Stomach (tissue), 9 donors: Measurements from ENCODE around the gene DPF3. TPM values are rescaled to one million over a fixed set of nuclear protein-coding genes. Genes with fewer than 3 reads are reported as not detected.
"Not testable (repeated sequence)": the region's sequence is repeated elsewhere in the genome, so short reads cannot be mapped to it uniquely, and the experiment has no call there.

Experiments
- DNase-seq, 2 donors: peaks; one replicate each; pipeline versions ENCODE4 v3.0.0 to v3.0.0-alpha.2; 2013 to 2019
- H3K27ac ChIP-seq, 5 donors: fragments of 200-600 bp in 4 of 5; sonication (generic) in 4 of 5; one replicate each; pipeline ENCODE4 v1.5.1; 2013 to 2019; ENCODE audit warnings: mild to moderate bottlenecking in 1 of 5, moderate library complexity in 1 of 5
- H3K27me3 ChIP-seq, 3 donors: fragments of 200-600 bp; sonication (generic); one replicate each; pipeline ENCODE4 v1.5.1; 2017 to 2019; ENCODE audit warnings: mixed run types in 1 of 3
- H3K36me3 ChIP-seq, 4 donors: fragments of 200-600 bp; sonication (generic); 1 replicate in 3 of 4; 2 replicates in 1 of 4; pipeline ENCODE4 v1.5.1; 2016 to 2019
- H3K4me1 ChIP-seq, 4 donors: fragments of 200-600 bp; sonication (generic); one replicate each; pipeline ENCODE4 v1.5.1; 2016 to 2019
- H3K4me3 ChIP-seq, 4 donors: fragments of 200-600 bp; sonication (generic) in 3 of 4; one replicate each; pipeline ENCODE4 v1.5.1; 2016 to 2019; ENCODE audit warnings: mild to moderate bottlenecking in 1 of 4
- H3K9me3 ChIP-seq, 4 donors: fragments of 200-600 bp; sonication (generic); one replicate each; pipeline ENCODE4 v1.5.1; 2016 to 2019
- EP300 ChIP-seq: sonication (generic); formaldehyde crosslinking; IDR thresholded peaks from one replicate; pipeline ENCODE4 v1.6.1; 2017; ENCODE audit warnings: antibody characterized with exemption
- POLR2A ChIP-seq, 4 donors: fragments of 450-650 bp; IDR thresholded peaks; one replicate each; pipeline ENCODE4 v1.6.1; 2016; ENCODE audit warnings: antibody characterized with exemption in 4 of 4, control low read depth in 2 of 4, mild to moderate bottlenecking in 1 of 4, moderate library complexity in 1 of 4
- POLR2AphosphoS5 ChIP-seq, 3 donors: sonication (generic); formaldehyde crosslinking; IDR thresholded peaks; one replicate each; pipeline ENCODE4 v1.6.1; 2016; ENCODE audit warnings: antibody characterized with exemption in 3 of 3
- WGBS, 5 donors: extraction: QIAGEN DNeasy Blood & Tissue Kit in 3 of 5; methylation state at CpG; one replicate each; pipeline versions ENCODE4 v1.1.5 to v1.1.7; 2013 to 2018; 5-methylcytosine and 5-hydroxymethylcytosine counted together
- intact Hi-C: fragments of 100-400 bp; cut with DNase I; formaldehyde crosslinking; loops from one replicate; pipeline ENCODE4 v1.15.1; 2023; ENCODE audit warnings: low total_unique reads
- polyA plus RNA-seq, 3 donors: library from polyadenylated mRNA; stranded (reverse); fragments of 200-250 nt; gene quantifications; one replicate each; pipeline ENCODE4 v1.2.3, GENCODE V29; 2013
- total RNA-seq, 5 donors: library from RNA; depleted of rRNA; stranded (reverse); fragments of >200 nt; gene quantifications; one replicate each; pipeline versions ENCODE4 v1.1.0 to v1.2.3, GENCODE V29; 2014 to 2016
- TF ChIP-seq, protein P1 (sequence below), 7 experiments: fragments of 450-650 bp in 4 of 7; fragments of 200-600 bp in 3 of 7; sonication (generic) in 3 of 7; IDR thresholded peaks; one replicate each; pipeline ENCODE4 v1.5.1; 2016 to 2019; ENCODE audit warnings: antibody characterized with exemption in 7 of 7, control low read depth in 2 of 7, mild to moderate bottlenecking in 1 of 7
- donor health status: healthy with polysubstance abuse.
- donor health status: Bipolar disorder and iron deficiency.
- donor health status: healthy.

Gene DPF3
- total and polyA plus RNA-seq, 8 donors, result 0.20 to 113 (median 3.7) TPM

DNA sequence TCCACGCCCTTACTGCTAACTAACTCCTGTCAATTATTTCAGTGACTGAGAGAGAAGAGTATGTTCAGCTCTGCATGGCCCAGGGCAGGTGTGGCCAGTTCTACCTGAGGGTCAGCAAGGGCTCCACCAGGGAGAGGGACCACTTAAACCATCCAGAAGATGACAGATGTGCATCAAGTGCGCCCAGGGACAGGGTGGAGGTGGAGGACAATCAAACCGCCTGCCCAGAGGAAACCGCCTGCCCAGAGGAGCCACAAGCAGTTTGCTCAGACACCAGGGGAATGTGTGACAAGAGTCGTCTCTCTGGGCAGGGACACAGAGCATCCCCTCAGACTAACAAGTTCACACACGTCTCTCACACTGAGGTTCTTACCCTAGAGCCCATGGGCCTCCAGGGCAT, 14.5 kb downstream of the DPF3 start:
- Histone ChIP-seq H3K4me3 (no peak overlapping the region), H3K27ac (no peak overlapping the region), H3K9me3 (no peaks in the 10 kb centered on the region), H3K4me1 (no peaks in the 10 kb centered on the region), H3K36me3 (no peaks in the 10 kb centered on the region), H3K27me3 (peaks cover 0 to 19% (median 0%) of the 10 kb centered on the region in 3 donors)
- no peak for DNase-seq
- WGBS, 5 donors, result 82 to 91% (median 83%) methylated on average over 6 of the region's 6 CpGs
- TF ChIP-seq EP300 (no peak), POLR2AphosphoS5 (IDR thresholded peaks at IDR 0.05) (no peak), POLR2A (IDR thresholded peaks at IDR 0.05) (no peak)
- TF ChIP-seq, protein P1, sequence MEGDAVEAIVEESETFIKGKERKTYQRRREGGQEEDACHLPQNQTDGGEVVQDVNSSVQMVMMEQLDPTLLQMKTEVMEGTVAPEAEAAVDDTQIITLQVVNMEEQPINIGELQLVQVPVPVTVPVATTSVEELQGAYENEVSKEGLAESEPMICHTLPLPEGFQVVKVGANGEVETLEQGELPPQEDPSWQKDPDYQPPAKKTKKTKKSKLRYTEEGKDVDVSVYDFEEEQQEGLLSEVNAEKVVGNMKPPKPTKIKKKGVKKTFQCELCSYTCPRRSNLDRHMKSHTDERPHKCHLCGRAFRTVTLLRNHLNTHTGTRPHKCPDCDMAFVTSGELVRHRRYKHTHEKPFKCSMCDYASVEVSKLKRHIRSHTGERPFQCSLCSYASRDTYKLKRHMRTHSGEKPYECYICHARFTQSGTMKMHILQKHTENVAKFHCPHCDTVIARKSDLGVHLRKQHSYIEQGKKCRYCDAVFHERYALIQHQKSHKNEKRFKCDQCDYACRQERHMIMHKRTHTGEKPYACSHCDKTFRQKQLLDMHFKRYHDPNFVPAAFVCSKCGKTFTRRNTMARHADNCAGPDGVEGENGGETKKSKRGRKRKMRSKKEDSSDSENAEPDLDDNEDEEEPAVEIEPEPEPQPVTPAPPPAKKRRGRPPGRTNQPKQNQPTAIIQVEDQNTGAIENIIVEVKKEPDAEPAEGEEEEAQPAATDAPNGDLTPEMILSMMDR (IDR thresholded peaks at IDR 0.05), result no peak
- intact Hi-C loops, result no loop called here

DNA sequence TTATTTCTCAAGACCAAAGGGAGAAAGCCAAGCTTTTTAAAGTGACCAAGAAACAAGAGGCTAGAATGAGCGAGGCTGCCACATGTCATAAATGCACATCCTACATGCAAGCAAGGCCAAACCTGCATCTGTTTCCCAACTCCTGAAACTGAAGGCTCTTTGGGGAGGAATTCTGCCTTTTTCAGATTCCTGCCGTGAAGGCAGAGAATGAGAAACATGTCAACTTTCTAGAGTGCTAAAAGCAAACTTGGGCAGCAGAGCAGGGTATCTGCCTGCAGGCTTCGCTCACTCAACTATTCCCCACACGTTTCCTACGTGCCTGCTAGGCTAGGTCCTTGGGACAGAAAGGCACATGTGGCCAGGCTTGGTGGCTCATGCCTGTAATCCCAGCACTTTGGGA, 15.2 kb downstream of the DPF3 start:
- no peaks in the 10 kb centered on the region for H3K9me3 ChIP-seq
- TF ChIP-seq, protein P1 (IDR thresholded peaks at IDR 0.05), result no peak
- TF ChIP-seq POLR2AphosphoS5 (IDR thresholded peaks at IDR 0.05), result no peak
- no peak for TF ChIP-seq EP300
- no peak for TF ChIP-seq POLR2A (IDR thresholded peaks at IDR 0.05)
- H3K4me3 ChIP-seq, result no peak overlapping the region
- no peak overlapping the region for H3K27ac ChIP-seq
- intact Hi-C loops, result no loop called here
- H3K27me3 ChIP-seq, result peaks cover 0 to 15% (median 0%) of the 10 kb centered on the region in 3 donors
- 84 to 95% (median 86%) methylated on average over 5 of the region's 5 CpGs for WGBS, 5 donors
- no peaks in the 10 kb centered on the region for H3K4me1 ChIP-seq
- no peaks in the 10 kb centered on the region for H3K36me3 ChIP-seq
- DNase-seq, result no peak

DNA sequence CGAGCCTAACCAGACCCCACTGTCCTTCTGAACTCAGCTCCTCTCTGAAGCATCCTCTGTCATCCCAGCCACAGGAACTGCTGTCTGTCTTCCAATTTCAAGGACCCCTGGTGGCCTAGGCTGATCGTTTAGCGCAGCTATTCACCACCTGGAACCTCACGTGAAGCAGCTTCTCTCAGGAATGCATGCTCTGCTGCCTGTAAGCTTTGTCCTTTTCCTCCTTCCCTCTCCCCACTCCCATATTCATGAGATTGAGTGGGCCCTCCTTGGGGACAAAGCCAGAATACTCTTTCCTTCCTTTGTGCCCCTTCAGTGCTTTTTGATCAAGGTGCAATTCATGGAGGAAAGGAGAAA, 17.2 kb downstream of the DPF3 start:
- WGBS, 5 donors, result 29 to 56% (median 39%) methylated on average over 4 of the region's 4 CpGs
- TF ChIP-seq POLR2A (IDR thresholded peaks at IDR 0.05) (no peak), POLR2AphosphoS5 (IDR thresholded peaks at IDR 0.05) (no peak), EP300 (no peak)
- TF ChIP-seq, protein P1 (IDR thresholded peaks at IDR 0.05), result no peak

DNA sequence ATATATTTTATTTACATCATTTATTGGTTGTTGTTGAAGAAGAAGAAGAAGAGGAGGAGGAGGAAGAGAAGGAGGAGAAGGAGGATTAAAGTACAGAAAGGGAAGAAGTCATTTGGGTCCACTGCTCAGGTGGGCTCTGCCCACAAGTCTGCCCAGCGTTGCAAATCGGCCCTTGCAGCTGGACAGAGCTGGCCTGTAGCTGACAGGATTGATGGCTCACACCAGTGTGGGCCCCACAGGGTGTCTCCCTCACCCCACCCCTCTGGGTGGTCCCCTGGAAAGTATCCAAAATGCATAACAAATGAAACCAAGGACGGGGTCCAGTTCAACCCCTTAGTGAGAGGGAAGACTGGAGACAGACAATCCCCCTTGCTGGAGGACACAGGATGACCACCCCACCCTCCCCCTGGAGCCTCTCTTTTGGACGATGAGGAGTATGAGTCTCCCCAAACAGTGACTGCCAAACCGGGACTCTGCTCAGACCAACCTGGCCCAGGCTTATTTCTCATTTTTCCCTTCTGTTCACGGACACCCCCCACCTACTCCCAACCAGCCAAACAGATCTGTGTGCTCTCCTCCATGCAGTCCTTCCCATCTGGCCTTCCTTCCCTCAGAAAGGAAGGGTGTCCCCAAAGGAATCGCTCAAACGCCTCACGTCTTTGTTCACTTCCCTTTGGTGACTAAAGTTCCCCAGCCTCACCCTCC, 17.7 kb downstream of the DPF3 start:
- Histone ChIP-seq H3K4me1 (no peaks in the 10 kb centered on the region), H3K36me3 (no peaks in the 10 kb centered on the region), H3K9me3 (peaks cover 0 to 12% (median 8%) of the 10 kb centered on the region in 4 donors), H3K4me3 (no peak overlapping the region), H3K27me3 (peaks cover 0 to 6% (median 0%) of the 10 kb centered on the region in 3 donors), H3K27ac (no peak overlapping the region)
- WGBS, 5 donors, result 49 to 78% (median 64%) methylated on average over 8 to 9 of the region's 9 CpGs
- TF ChIP-seq EP300, result no peak
- TF ChIP-seq POLR2A (IDR thresholded peaks at IDR 0.05), result no peak
- TF ChIP-seq POLR2AphosphoS5 (IDR thresholded peaks at IDR 0.05), result no peak
- DNase-seq, result no peak
- intact Hi-C loops, result no loop called here

More for the DNA sequence above, 17.2 kb downstream of the DPF3 start:
- no peaks in the 10 kb centered on the region for H3K4me1 ChIP-seq
- peaks cover 0 to 7% (median 5%) of the 10 kb centered on the region in 4 donors for H3K9me3 ChIP-seq
- H3K27me3 ChIP-seq, result peaks cover 0 to 6% (median 0%) of the 10 kb centered on the region in 3 donors
- no peak for DNase-seq
- H3K4me3 ChIP-seq, result no peak overlapping the region
- intact Hi-C loops, result no loop called here
- H3K36me3 ChIP-seq, result no peaks in the 10 kb centered on the region
- no peak overlapping the region for H3K27ac ChIP-seq

DNA sequence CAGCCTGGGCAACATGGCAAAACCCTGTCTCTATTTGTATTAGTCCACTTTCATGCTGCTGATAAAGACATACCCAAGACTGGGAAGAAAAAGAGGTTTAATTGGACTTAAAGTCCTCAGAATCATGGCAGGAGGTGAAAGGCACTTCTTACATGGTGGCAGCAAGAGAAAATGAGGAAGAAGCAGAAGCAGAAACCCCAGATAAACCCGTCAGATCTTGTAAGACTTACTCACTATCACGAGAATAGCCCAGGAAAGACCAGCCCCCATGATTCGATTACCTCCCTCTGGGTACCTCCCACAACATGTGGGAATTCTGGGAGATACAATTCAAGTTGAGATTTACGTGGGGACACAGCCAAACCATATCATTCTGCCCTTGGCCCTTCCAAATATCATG, 23.0 kb downstream of the DPF3 start:
- H3K36me3 ChIP-seq, H3K4me3 ChIP-seq, H3K27me3 ChIP-seq, H3K4me1 ChIP-seq, intact Hi-C loops, H3K27ac ChIP-seq, DNase-seq: not testable (repeated sequence)
- peaks cover 0 to 15% (median 8%) of the 10 kb centered on the region in 4 donors for H3K9me3 ChIP-seq
- WGBS, 5 donors, result 77 to 81% (median 80%) methylated on average over 4 of the region's 4 CpGs
